Rectal smooth muscle tissue (tissue), 1 donor: ENCODE data around the gene NLRP6.

Experiments
- H3K27ac ChIP-seq: one replicate; pipeline ENCODE4 v1.7.0; 2013; ENCODE audit warnings: low read depth, low read length, inconsistent platforms
- H3K27me3 ChIP-seq: one replicate; pipeline ENCODE4 v1.7.0; 2013; ENCODE audit warnings: low read length; ENCODE audit not compliant: control insufficient read depth, insufficient read depth
- H3K36me3 ChIP-seq: one replicate; pipeline ENCODE4 v1.7.0; 2013; ENCODE audit warnings: low read length; ENCODE audit not compliant: control insufficient read depth, insufficient read depth
- H3K4me1 ChIP-seq: one replicate; pipeline ENCODE4 v1.7.0; 2013; ENCODE audit warnings: low read length; ENCODE audit not compliant: control insufficient read depth, insufficient read depth
- H3K4me3 ChIP-seq: one replicate; pipeline ENCODE4 v1.7.0; 2013; ENCODE audit warnings: low read length
- H3K9ac ChIP-seq: one replicate; pipeline ENCODE4 v1.7.0; 2013; ENCODE audit warnings: low read length

The NLRP6 gene

GRCh38 chr11:334264-334994 is 56.2 kb downstream of the NLRP6 start:
- H3K9ac ChIP-seq: no peak overlapping the region
- no peaks in the 10 kb centered on the region for H3K36me3 ChIP-seq
- peak overlapping the region; percentile 24 for H3K27ac ChIP-seq
- H3K4me1 ChIP-seq: peaks cover 2% of the 10 kb centered on the region
- H3K4me3 ChIP-seq: no peak overlapping the region
- no peaks in the 10 kb centered on the region for H3K27me3 ChIP-seq
